ENCODE data around the gene IRAG1.

Gene IRAG1

DNA sequence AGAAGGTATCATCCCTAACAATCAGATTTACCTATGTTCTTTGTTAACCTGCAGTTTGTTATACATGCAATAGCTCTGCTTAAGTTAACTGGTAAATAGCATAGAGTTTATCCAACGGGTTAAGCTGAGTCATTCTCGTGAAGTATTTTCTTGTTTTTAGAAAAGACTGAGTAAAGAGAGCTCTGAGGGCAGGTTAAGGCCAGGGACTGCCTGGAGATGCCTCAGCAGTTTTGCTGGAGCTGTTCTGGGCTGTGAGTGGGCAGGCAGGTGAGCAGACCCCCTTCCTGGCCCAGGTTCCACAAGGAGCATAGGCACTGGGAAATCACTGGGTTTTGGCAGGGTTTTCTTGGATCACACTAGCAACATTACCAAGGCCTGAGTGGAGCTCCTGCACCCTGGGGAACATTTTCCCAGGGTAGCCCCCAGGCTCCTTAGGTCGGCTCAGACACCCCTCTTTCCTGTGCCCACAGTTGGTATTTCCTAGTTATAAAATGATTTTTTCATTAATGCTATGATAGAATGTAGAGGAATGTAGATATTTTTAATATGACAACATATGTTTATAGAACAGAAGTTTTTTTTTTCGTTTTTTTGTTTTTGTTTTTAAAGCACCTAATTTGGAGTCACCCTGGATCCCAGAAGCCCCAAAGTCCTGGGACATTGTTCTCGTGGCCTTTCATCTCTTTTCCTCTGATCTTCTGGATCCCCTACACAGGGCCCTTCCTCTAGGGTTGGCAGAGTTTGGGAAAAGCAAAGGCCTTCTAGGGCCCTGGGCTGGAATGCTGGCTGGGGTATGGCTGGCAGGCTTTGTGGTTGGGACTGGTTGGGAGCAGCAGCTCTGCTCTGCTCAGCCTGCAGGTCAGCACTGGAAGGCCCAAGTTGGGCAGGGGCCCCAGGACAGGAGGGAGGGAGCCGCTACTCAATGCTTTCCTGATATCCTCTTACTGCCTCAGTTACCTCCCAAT is 26.7 kb downstream of the IRAG1 start:
- DNase-seq: no peak

DNA sequence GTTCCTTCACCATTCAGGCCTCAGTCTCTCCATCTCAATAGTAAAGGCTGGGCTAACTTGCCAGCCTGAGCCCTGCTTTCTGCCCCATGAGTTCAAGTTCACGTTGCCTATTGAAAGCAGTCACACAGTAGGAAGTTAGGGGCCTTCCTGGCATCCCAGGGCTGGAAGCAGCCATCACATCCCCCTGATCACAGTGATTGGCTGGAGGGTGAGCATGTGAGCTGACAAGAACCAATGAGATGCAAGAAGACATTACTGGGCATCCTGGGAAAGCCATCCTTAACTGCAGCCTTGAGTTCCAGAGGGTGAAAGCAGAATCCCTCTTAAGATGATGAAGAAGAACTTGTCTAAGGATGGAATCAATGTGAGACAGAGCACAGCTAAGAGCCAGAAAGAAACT is 29.1 kb downstream of the IRAG1 start:
- no peak for DNase-seq

DNA sequence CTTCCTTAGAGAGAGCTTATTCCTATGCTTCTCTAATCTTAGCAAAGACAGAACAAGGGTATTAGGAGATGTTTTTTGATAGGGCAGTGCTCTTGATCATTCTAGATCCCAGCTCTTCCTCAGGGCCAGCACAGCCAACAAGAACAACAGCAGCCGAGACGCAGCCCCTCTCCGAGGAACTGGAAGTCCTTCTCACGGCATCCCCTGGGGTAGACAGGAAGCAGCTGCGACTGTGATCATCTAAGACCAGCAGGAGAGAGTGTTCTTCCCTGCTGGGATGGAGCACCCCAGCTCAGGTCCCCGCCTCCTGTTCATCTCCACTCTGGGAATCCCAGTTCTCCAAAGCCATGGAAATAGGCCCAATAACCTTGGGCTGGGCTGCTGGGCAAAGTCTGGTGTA is 29.6 kb downstream of the IRAG1 start:
- no peak for DNase-seq

DNA sequence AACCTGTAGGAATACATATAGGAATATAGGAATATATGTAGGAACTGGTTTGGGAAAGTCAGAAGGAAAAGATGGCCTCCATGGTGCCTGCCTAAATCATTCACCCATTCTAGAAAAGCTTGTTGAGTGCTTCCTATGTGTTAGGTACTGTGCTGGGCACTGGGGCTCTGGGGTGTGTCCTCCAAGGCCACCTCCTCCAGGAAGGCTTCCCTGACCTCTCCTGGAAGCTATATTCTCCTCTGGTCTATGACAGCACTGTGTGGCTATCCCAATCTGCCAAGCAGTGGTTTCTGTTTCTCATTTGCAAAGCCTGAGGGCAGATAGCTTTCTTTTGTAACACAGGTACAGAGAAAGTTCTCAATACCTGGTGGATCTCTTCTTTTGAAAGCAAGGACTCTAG is 30.2 kb downstream of the IRAG1 start:
- DNase-seq: no peak

DNA sequence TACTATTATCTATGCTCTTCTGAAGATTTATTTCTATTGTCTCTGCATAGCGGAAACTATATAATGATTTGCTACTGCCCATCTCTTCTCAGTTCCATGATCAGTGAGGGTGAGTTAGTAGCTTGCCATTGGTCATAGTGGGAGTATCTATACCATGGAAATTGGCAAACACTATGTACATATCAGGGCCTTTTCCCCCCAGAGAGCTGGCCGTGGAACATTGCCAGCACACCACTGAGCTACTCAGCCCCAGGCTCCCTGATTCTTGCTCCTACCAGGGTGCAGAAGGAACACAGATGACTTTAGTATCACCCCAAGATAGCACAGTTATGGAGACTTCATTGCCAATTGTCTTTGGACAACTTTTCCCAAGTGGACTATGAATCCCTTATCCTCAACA is 33.2 kb downstream of the IRAG1 start:
- DNase-seq: no peak

DNA sequence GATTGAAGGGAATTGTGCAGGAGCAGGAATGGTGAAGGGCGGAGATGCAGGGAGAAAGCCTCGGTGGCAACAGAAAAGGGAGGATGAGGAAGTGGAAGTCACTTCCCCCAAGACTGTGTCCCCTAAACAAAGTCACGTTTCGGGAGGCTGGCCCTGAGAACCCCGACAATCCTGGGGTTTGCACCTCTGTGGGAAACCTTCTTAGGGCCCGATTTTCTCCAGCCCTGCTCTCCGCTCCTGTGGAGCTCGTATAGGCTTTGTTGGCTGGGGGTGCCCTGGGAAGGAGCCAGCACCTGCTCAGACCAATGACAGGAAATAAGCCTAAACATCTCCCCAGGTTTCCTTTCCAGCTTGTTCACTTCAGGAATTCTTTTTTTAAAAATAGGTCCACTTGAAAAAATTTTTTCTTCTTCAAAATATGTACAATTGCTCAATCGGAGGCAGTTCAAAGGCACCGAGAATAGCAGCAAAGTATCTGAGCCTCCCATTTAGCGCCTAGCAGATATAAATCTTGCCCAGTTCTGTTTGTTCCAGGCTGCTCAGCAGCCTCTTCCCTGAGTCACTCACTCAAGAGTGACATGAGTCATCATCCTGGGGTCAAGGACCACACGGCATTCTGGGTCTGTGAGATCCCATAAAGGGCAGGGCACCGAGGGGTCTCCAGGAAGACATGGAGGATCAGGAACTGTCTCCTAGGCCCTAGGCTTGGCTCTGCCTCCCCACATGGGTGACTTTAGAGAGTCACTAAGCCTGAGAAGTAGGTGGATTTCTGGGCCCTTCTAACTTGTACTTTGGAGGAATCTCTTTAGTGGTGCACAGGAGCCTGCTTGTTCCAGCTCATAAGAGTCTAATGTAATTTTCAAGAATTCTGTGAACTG is 34.0 kb downstream of the IRAG1 start:
- DNase-seq: no peak

DNA sequence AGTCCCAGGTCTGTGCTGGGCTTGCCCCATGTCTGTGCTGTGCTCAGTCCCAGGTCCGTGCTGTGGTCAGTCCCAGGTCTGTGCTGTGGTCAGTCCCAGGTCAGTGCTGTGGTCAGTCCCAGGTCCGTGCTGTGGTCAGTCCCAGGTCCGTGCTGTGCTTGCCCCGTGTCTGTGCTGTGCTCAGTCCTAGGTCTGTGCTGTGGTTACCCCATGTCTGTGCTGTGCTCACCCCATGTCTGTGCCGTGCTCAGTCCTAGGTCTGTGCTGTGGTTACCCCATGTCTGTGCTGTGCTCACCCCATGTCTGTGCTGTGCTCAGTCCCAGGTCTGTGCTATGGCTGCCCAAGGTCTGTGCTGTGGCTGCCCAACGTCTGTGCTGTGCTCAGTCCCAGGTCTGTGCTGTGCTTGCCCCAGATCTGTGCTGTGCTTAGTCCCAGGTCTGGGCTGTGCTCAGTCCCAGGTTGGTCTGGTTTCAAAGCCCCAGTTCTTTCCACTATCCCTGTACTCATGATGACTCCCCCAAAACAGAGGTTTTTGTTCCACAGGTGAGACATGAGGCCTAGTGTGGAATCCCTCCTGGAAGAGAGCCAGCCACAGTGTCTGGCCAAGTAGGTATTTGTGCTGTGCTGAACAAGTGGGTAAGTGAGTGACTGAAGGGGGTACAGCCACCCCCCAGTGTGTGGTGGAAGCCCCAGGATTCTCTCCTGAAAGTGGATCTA is 34.8 kb downstream of the IRAG1 start:
- DNase-seq: no peak

DNA sequence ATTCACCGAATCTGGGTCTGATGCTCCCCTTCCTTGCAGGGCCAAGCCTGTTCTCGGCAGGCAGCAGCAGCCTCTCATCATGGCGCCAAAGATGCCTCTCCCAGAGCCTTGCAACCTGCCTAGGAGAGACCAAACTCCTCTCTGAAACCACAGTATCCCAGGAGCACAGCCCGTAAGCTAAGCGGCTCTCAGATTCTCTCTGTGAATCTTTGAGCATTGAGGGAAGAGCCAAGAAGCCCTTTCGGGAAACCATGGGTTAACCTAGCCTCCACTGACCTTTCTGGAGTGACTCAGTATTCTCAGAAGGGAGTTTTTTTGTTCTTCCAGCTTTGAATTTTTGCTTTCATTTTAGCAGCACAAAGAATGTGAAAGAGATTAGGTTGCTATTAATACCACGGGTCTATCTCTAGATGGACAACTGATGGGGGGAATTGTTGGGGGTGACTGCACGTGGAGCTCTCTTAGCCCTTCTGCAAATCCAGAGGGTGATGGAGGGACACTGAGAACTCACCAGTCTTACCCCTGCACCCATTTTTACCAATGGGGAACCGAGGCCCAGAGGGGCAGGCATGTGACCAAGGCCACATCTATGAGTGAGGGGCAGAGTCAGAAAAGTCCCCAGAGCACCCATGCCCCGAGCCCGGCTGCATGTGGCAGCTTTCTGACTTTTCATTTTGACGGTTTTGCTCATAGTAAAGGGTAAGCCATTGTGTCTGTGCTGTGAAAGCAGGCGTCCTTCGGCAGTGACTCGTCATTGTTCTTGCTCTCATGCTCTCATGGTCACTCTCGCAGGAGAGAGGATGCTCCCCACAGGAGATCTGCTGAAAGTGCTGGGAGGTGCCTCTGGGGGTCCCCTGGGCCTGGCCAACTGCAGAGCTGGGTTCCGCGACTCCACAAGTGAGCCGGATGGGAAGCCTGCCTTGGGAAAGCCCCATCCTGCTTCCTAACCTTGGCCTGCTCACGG is 36.0 kb downstream of the IRAG1 start:
- DNase-seq: no peak

DNA sequence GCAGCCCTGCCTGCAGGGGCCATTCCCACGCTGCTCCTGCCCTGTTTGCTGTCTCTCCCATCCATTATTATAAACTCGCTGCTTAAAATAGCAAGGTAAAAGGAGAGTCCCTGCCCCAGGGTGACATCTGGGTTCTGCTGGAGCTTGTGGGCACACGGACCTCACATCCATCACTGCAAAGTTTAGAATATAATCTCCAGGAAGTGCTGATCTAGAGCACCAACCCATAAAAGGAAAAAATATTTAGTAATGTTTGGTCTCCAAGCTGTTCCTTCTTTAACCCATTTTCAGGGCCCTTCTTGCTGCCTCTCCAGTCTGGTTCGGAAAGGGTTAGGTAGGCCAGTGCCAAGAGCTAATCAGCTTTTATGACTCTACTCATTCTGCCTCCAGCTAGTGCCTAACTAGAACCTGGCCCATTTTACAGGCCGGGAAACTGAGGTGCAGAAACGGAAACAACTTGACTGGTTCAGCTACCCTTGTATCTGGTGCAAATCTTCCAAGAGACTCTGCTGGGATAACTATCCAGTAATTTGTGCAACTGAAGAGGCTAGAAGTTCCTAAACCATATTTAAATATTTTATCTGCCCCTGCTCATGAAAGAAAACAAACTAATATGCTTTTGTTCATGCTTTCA is 37.5 kb downstream of the IRAG1 start:
- DNase-seq: no peak

DNA sequence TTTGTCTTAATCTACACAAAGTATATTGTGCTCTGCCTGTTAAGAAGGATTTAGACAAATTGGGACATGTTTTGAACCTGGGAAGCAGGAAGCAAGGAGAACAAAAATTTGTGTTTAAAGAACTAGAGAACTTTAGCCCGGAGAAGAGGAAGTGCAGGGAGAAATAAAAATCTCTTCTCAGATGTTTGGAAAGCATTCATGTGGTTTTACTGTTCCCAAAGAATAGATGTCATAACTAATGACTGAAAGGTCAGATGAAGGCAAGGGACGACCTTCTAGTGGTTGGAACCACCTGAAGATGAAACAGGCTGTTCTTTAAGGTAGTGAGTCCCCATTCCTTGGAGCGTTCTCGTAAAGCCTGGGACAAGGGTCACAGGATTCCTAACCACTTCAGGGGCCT is 38.3 kb downstream of the IRAG1 start:
- DNase-seq: no peak

DNA sequence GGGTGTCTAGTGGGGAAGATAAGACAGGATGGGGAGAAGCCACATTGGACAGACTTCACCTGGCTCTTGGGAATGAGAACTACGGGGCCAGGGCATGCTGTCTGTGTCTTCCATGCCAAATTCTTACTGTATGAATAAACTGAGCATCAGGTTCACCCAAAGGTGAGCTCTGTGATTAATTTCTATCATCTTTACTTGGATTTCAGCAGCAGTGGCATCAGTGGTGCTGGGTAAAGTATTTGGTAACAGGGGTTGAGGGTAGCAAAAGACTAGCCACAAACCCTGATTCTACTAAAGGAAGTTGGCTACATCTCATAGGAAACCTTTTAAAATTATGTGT is 38.8 kb downstream of the IRAG1 start:
- no peak for DNase-seq

DNA sequence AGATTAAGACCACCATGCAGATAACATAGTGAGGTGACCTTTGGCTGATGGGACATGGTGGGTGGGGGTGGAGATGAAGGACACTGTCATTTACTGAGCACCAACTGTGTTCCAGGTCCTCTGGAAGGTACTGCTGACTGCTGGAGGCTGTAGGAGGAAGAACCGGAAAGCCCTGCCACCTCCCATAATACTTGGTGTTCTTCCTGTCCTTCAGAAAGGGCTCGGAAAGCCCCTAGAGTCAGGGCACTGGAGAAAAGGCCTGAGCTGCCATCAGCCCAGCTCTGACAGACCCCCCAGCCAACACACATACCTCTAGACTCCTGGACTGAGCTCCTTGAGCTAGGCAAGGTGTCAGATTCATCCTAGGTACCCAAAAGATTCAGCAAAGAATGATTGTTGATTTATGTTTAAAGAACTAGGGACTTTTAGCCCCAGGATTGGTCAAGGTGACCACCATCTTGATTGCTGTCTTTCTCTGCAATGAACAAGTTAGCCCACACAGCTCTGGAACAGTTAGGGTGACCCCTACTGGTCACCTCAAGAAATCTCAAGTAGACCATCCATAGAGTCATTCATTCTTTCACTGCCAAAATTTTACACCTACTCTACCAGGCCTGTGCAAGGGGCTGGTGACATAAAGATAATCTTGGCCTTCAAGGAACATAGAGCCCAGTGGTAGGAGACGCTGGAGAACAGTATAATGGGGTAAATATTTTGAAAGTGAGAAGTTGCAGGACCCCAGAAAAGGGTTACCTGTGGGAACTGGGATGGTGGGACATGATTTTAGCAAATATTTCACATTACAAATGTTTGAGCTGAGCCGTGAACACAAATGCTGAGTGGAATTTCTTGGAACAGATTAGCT is 39.4 kb downstream of the IRAG1 start:
- peak; percentile 64 for DNase-seq

DNA sequence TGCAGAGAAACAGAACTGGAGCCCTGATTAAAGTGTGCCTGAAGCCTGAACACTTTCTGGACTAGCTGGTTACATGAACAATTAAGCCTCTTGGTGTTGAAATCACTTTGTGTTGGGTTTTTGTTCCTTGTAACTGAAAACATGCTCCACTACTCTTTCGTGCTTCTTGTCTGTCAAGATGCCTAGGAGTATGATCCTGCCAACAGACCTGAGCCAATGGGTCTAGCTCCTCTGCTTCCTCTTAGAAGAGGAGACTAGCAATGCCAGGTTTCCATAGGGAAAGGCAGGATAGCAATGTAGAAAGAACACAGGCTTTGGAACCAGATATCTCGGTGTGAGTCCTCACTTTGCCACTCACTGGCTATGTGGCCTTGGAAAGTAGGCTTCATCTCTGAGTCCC is 40.3 kb downstream of the IRAG1 start:
- DNase-seq: no peak

DNA sequence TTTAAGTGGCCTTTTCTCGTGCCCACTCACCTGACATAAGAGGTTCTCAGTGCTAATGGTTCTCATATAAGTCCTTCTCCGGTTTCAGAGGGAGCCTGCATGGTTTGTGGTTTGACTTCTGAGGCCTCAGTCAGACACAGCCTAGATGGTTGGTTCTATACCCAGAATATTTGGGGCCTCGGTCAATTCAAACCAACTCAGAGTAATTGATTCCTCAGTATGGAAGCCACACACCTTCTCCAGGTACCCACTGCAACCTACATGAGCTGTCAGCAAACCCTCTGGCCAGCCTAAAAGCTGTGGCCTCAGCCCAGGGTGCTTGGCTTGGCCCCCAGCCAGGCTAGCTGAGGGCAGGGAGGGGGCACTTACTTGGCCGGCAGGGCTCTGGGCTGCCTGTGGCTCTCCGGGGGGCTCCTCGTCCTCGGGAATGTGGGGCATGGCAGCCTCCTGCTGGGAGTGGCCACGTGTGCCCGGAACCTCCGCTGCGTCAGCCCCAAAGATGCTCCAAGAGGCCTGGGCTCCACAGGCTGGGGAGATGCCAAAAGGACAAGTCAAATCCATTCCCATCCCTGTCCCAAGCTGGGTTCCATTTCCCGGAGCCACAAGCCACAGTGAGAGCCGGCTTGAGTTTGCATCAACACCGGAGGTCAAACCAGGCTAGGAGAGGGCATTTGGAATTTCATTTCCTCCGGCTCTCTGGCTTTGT is 41.7 kb downstream of the IRAG1 start:
- DNase-seq: no peak

DNA sequence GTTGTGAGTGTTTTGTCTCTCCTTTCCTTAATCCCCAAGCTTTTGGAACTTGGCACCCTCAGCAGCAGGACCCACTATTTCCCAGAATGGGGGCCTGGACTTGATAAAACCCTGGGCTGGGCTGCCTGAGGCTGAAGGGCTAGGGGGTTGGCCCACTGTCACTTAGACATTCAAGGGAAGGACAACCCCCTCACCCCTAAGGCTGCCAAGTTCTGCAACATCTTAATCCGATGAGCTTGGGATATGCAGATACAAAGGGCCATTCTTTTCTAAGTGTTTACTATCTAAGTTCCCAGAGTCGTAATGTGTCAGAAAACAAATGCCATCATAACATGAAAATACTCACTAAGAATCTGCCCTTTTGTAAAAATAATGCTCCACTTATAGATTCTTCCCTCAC is 42.9 kb downstream of the IRAG1 start:
- no peak for DNase-seq

DNA sequence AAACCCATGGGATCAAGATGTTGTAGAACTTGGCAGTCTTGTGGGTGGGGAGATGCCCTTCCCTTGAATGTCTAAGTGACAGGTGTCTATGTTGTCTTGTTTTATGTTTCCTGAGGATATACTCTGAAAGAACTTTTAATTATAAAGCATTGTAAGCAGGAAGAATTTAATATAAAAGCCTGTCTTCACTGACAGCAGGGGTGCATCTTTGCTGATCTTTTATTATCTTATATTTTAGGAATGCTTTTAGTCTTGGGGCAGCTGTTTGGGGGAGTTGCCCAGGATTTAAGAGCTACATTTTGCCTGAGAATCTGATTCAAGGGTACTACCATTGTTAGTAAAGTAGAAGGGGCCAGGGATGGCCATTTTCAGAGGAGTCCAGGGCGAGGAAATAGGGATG is 43.4 kb downstream of the IRAG1 start:
- DNase-seq: no peak

DNA sequence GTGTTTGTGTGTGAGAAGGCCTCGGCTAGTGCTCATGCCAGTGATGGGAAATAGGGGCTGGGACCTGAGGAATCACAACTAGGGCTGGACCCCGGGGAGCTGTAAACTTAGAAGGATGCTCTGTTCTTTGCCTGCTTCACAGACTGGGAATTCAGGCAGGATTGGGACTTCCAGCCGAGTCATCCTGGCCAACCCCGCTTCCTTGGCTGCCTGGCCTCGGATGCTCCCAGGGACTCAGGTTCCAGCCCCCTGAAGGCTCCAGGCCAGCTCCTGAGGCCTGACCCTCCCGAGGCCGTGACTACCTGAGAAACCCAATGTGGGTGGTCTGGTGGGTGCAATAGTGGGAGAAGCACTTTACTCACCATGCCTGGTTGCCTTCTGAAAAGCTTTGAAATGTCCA is 44.7 kb downstream of the IRAG1 start:
- no peak for DNase-seq

DNA sequence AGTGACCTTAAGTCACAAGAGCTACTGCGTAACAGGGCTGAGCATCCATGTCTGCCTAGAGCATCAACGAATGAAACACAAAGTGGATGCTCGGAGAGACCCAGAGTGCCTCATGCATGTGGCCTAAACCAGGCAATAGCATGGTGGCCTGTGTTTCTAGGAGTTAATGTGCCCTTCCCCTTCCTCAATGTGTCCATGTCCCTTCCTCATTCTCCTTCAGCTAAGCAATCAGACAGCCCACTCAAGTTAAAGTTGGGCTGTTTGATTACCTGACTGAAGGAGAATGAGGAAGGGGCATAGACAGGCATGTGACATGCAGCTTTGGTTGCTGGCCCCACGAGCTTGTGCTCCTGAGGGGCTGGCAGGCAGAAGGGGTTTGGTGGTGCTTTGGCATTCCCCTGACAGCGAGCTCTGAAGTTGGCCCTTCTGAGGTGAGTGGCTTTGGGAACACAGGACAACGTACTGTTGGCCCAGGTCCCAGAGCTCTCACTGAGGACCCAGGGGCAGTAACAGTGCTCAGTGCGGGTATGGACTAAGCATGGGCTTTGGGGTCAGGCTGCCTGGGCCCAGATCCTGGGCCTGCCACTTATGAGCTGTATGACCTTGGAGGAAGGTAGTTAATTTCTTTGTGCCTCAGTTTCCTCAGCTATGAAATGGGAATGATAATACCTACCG is 46.7 kb downstream of the IRAG1 start:
- no peak for DNase-seq

DNA sequence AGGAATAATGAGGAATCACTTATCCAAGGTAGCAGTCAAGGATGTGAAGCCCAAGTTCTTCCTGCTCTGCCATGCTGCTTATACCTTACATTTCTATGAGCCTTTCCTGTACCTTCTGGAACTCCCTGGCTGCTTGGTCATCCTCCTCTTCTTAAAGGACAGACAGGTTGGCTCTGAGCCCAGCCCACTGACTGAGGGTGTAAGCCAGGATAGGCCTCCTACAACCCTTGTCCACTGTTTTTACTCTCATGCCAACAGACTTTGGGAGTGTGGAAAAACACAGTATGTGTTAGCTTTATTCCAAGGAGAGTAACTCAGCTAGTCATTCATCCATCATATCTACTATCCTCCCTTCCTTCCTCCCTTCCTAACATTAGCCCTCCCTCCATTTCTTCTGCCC is 47.5 kb downstream of the IRAG1 start:
- no peak for DNase-seq

Measured in CD4-positive, alpha-beta T cell treated with Interleukin-10 for 1 hour (primary cell).